HG03342 (cell line): ENCODE results near the gene TNFSF12.

Experiments
- ATAC-seq: cut with Tn5 transposase; IDR thresholded peaks from one replicate; pipeline ENCODE4 v1.9.1; 2021; ENCODE audit warnings: mild to moderate bottlenecking, moderate library complexity; ENCODE audit not compliant: unreplicated experiment

The TNFSF12 gene

GRCh38 chr17:7541074-7541621, 7.7 kb upstream of the TNFSF12 start:
- no peak for ATAC-seq

- ATAC-seq: no peak
Observed at GRCh38 chr17:7544911-7545310, 3.9 kb upstream of the TNFSF12 start.

- ATAC-seq: no peak
Observed at GRCh38 chr17:7549401-7550055, 670 bp downstream of the TNFSF12 start.

DNA sequence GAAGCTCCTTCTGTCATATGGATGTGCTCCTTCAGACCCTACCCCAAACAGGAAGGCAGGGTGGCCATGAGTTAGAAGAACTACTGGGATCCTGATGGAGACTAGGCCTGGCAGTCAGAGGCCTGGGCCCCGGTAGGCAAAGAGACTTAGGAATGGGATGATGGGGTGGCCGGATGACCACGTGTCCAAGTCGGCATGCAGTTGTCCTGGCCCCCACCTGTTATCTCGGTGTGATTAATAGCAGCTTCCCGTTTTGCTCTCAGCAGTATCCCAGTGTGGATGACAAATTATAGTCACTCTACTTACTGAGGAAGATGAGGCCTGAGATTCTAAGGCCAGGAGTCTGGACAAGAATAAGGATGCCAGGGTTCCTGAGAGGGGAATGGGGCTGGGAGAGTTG, 1.5 kb downstream of the TNFSF12 start:
- no peak for ATAC-seq

- ATAC-seq: no peak
Observed at GRCh38 chr17:7551396-7551795, 2.5 kb downstream of the TNFSF12 start.

DNA sequence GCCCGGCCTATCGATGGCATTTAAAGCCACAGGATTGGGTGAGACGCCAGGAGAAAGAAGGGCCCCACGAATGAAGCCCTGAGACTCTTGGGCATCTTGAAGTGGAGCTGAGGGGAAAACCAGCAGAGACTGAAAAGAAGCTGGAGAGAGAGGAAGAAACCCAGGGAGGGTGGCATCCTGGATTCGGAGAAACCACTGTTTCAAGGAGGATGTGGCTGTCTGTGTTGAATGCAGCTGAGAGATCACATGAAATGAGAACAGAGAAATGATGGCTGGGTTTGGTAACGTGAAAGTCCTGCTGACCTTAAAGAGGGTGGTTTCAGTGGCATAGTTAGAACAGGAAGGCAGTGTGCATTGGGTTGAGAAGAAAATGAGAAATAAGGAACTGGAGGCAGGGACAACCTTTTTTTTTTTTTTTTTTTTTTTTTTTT, 3.8 kb downstream of the TNFSF12 start:
- ATAC-seq: peak; percentile 58

DNA sequence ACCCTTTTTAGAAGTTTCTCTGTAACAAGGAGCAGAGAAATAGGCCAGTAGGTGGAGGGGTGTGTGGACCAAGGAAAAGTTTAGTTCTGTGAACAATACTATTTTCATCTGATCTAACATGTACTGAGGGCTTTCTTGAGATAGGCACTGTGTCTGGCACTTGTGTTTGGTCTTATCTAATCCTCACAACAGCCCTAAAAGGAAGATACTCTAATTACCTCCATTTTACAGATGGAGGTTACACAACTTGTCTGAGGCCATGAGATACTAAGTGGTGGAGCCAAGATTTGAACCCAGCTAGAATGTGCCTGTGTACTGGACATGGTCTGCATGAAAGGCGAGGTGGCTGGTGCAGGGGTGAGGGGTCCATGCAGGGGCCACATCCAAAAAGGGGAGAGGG, 4.5 kb downstream of the TNFSF12 start:
- ATAC-seq: no peak

- no peak for ATAC-seq
Observed at GRCh38 chr17:7555320-7555948, 6.6 kb downstream of the TNFSF12 start.

DNA sequence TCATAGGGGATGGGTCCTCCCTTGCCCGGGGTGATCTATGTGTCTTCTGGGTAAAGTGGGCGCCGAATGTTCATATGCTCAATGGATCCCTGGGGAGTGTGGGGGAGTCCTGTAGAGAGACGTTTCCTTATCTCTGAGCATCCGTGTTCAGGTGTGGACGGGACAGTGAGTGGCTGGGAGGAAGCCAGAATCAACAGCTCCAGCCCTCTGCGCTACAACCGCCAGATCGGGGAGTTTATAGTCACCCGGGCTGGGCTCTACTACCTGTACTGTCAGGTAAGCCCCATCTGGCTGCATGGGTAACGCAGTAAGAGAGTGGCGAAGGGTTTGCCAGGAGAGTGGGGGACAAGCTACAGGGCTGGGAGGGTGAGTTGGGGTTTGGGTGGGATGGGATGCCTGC, 7.8 kb downstream of the TNFSF12 start:
- ATAC-seq: no peak

DNA sequence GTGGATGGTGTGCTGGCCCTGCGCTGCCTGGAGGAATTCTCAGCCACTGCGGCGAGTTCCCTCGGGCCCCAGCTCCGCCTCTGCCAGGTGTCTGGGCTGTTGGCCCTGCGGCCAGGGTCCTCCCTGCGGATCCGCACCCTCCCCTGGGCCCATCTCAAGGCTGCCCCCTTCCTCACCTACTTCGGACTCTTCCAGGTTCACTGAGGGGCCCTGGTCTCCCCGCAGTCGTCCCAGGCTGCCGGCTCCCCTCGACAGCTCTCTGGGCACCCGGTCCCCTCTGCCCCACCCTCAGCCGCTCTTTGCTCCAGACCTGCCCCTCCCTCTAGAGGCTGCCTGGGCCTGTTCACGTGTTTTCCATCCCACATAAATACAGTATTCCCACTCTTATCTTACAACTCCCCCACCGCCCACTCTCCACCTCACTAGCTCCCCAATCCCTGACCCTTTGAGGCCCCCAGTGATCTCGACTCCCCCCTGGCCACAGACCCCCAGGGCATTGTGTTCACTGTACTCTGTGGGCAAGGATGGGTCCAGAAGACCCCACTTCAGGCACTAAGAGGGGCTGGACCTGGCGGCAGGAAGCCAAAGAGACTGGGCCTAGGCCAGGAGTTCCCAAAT, 8.4 kb downstream of the TNFSF12 start:
- no peak for ATAC-seq

GRCh38 chr17:7557775-7558543, 9.1 kb downstream of the TNFSF12 start:
- no peak for ATAC-seq

GRCh38 chr17:7558544-7559319, 9.9 kb downstream of the TNFSF12 start, which contains the start of gene TNFSF13:
Gene TNFSF13 (plus strand): TSS chr17:7558750. CDS start chr17:7559040, 290 bp downstream.
- ATAC-seq: no peak

DNA sequence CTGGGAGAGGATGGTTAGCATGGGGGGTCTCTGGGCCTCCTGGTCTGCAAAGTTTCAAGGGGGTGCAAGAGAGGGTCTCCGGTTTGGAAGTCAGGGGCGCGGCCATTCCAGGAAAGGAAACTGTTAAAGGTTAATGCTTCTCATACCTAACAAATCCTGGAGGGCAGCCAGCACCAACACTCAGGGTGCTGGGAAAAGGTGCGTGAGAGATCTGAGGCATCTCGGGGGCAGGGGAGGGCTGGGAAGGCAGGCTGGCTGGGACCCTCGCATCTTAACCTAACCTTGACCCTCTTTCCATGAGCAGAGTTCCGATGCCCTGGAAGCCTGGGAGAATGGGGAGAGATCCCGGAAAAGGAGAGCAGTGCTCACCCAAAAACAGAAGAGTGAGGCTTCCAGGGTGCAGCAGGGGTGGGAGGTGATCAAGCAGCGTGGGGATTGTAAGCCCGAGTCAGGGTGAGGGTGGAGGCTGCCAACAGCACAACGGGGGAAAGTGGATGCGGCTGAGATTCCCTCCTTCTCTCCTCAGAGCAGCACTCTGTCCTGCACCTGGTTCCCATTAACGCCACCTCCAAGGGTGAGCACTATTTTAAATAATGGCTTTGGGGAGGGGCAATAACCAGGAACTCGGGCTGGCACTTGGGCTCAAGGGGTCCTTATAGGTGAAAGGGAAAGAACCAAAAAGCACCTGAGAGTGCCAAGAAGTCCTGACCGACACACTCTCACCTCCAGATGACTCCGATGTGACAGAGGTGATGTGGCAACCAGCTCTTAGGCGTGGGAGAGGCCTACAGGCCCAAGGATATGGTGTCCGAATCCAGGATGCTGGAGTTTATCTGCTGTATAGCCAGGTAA, 10.7 kb downstream of the TNFSF12 start:
- no peak for ATAC-seq

GRCh38 chr17:7560172-7561027, 11.5 kb downstream of the TNFSF12 start:
- ATAC-seq: no peak

- peak; percentile 44 for ATAC-seq
Observed at GRCh38 chr17:7561028-7561575, 12.2 kb downstream of the TNFSF12 start.

DNA sequence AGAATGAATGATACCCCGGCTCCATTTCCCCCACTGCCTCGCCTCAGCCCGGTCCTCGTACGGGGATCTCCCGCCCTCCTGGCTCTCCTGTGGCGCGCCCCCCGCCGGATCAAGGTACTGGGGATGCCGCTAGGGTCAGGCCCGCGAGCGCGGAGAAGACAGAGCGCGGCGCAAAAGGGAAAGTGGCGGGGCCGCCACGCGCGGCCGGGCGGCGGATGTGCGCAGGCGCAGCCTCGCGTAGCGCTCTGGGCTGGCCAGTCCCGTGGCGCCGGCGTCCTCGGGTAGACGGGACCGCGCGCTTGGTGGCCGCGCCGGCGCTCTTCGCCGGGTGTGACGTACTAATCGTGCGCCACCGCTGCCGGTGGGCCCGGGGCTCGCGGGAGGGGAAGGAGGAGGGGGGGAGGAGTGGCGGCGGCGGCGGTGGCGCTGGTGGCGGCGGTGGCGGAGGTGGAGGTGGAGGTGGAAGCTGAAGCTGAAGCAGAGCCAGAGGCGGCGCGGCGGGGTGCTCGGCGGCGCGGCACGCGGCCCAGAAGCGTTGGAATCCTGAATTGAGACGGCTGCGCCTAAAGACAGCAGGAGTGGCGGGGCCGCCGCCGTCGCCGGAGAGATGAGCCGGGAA, 12.8 kb downstream of the TNFSF12 start, which contains the start of gene SENP3:
Gene SENP3, plus strand, starts transcription at position 331 of the 619 bp plus-strand sequence. CDS start 1,158 bp downstream, outside the sequence.
- ATAC-seq: peak; percentile 54

DNA sequence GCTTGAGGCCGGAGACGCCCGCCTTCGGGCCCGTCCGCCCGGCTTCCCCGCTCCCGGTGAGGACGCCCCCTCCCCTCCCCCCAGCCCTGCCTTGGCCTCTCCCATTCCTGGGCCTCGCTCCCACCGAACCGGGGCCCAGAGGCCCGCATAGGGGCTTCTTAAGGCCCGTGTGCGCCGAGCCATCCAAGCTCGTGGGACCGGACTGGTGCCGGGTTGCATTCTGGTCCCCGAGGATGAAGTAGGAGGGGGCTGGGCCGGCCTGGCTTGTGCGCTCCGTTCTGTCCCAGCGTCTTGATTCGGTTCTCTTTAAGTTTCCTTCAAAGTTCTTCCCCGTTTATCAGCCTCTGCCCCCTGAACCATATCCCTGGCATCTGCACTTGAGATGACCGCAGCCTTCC, 13.3 kb downstream of the TNFSF12 start:
- no peak for ATAC-seq
